HCT116 (cell line): ENCODE measurements around the gene GPR155.

ENCODE experiments used
- EZH2 ChIP-seq: fragments of 200-600 bp; sonication (generic); IDR thresholded peaks from 2 replicates; pipeline ENCODE4 v1.6.1; 2017; ENCODE audit warnings: antibody characterized with exemption, mixed run types
- POLR2A ChIP-seq: IDR thresholded peaks from 2 replicates; pipeline ENCODE4 v1.7.0; 2011; ENCODE audit warnings: borderline replicate concordance; ENCODE audit not compliant: insufficient read depth, insufficient read length; ENCODE audit errors: extremely low read depth

GRCh38 chr2:174490051-174490450, 3.2 kb upstream of the GPR155 start:
- TF ChIP-seq EZH2 (no peak), POLR2A (no peak)
